NCI-H2081 (cell line): Measurements from ENCODE around the gene NUBPL.
"Not testable (repeated sequence)": the region's sequence is repeated elsewhere in the genome, so short reads cannot be mapped to it uniquely, and the experiment has no call there.

ENCODE experiments used
- DNase-seq, 2 experiments: peaks; one replicate each; lab custom pipeline; 2025; lab: John Stamatoyannopoulos, UW

The NUBPL gene

GRCh38 chr14:31745741-31746140 is 184.5 kb downstream of the NUBPL start:
- no peak for DNase-seq

DNA sequence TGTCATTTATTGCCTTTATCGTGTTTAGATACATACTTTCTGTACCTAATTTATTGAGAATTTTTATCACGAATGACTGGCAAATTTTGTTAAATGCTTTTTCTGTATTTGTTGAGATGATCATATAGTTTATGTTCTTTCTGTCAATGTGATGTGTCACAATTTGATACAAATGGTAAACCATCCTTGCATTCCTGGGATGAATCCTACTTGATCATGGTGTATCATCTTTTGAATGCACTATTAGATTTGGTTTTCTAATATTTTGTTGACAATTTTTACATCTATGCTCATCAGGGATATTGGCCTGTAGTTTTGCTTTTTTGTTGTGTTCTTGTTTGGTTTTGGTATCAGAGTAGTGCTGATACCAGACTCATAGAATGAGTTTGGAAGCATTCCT is 185.1 kb downstream of the NUBPL start:
- DNase-seq = no peak

- no peak for DNase-seq
Observed at GRCh38 chr14:31749275-31749674, 188.1 kb downstream of the NUBPL start.

GRCh38 chr14:31751047-31751446 is 189.8 kb downstream of the NUBPL start:
- not testable (repeated sequence) for DNase-seq

DNA sequence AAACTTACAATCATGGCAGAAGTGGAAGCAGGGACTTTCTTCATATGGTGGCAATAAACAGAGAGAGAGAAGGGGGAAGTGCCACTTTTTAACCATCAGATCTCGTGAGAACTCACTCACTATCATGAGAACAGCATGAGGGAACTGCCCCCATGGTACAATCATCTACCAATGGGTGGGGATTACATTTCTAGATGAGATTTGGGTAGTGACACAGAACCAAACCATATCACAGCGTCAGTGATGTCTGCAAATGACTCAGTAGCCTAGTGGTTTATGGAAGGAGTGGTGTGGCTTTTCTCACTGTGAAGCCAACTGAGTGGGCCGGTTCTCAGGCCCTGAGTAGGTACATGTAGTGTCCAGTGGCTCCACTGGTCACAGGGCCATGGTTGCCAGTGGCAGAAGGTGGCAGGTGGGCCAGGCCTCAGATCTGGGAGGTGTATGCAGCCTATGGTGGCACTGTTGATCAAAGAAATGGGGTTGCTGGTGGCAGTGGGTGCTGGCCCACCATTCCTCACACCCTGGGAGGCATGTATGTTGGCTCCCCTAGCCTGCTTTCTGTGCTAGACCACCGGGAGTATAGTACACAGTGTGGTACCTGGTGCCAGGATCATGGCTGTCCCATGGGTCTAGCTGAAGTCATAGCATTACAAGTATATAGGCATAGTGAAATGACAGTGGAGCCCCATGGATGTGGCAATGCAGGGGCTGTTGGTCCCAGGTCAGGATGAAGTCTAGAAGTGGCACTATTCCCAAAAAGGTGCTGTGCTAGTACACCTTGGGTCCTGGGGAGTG is 191.9 kb downstream of the NUBPL start:
- DNase-seq = no peak

- no peak for DNase-seq
Observed at GRCh38 chr14:31758941-31759340, 197.7 kb downstream of the NUBPL start.

DNA sequence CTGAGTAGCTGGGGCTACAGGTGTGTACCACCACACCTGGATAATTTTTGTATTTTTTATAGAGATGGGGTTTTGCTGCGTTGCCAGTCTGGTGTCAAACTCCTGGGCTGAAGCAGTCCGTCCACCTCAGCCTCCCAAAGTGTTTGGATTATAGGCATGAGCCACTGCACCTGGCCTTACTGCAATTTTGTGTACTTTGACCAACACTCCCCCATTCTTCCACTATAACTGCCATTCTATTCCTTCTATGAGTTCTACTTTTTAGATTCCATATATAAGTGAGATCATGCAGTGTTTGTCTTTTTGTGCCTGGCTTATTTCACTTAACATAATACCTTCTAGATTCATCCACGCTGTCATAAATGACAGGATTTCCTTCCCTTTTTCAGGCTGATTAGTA is 199.1 kb downstream of the NUBPL start:
- no peak for DNase-seq

DNA sequence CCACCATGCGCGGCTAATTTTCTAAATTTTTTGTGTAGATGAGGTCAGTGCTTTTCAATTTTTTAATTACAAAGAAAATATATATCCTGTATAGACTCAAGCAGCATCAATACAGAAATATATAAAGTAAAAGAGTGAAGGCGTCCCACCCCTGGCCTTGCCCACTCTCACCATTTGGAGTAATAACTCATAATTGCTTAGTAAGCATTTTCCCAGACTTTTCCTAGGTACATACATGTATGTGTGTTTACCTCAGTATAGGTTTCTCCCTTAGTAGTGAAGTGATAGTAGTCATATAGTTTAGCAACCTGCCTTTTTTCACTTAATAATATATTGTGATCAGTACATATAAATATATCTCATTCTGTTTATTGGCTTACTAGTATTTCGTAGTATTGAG is 200.1 kb downstream of the NUBPL start:
- no peak for DNase-seq

- no peak for DNase-seq
Observed at GRCh38 chr14:31763041-31763440, 201.8 kb downstream of the NUBPL start.

DNA sequence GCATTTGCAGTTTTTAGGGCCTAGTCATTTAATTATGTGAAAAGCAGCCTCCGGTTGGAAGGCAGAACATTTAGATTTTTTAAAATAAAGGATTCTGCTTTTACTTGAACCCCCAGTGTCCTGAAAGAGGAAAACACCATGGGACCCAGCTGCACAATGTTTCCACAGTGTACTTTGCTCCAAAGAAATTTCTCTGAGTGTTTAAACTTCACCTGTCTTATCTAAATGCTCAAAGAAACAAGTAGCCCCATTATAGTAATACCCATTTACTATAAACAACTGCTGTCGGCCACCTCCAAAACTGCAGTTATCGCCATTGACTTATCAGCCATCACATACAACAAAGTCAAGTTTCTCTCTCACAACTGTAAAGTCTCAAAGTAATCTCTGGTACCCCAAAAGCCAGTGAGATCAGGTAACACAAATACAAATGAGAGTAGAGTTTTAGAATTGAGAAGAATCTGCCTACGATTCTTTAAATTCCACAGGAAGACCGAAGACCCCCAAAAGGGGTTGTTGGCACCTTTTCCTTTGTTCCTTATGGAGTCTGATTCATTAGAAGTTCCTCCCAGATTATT is 205.2 kb downstream of the NUBPL start:
- DNase-seq = no peak

DNA sequence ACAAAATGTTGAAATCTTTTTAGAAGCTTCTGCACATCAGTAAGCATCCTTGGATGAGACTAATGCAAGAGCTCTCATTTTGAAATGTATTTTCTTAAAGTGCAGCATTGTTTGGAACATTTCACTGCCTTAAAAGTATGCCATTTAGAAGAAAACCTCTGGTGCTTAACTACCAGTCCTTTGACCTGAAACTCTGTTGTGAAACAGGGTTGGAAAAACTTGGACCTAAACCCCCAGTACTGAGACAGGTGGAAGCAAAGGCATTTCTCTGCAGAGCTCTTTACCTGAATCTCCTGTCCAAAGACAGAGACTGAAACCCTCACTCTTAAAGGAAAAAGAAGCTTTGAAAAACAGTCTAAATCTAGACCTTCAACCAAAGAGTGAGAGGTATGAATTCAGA is 207.2 kb downstream of the NUBPL start:
- no peak for DNase-seq

DNA sequence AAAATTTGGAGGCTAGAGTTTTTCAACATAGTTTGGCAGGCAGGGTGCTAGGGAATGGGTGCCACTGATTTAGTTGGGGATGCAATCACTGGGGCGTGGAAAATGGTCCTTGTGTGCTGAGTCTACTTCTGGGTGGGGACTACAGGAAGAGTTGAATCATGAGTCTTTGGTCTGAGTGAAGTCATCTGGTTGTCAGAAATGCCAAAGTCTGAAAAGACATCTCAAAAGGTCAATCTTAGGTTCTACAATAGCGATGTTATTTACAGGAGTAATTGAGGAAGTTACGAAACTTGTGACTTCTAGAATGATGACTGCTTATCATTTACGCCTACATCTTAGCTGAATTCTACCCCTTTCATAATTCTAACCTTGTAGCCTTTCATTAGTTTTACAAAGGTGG is 209.1 kb downstream of the NUBPL start:
- no peak for DNase-seq

DNA sequence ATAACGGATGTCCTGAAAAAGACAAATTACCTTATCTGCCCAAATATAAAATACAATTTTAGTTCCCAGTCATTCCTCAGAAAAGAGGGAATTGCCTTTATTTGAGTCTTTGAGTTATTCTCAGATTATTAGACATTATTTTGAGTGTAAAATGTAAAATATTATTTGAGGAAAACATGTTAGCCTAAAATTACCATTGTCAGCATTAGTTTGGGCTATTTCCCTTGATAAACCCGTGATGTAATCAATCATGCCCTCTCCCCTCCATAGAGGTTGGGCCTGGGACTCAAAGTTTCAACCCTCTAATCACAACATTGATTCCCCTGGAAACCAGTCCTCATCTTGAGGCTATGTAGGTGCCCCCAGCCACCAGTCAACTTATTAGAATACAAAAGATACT is 213.4 kb downstream of the NUBPL start:
- DNase-seq = no peak

- DNase-seq = no peak
Observed at GRCh38 chr14:31777312-31777711, 216.1 kb downstream of the NUBPL start.

DNA sequence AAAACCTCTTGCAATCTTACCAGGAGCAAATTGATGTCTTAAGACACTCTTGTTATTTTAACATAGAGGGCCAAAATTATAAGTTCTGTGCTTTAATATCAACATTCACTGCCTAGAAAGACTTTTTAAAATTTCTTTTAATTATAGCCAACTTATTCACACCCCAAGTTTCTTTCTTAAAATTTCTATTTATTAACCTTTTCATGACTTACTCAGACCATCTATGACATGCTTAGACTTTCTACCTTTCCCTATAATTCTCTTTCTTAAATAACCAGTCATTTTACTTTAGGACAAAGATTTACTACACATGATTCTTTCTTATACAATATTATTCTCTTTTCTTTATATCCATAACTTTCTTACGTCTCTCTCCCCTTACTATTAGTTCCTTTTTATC is 220.4 kb downstream of the NUBPL start:
- DNase-seq = peak in 1 of 2 experiments; percentile 2

GRCh38 chr14:31785574-31785973 is 224.4 kb downstream of the NUBPL start:
- peak in 1 of 2 experiments; percentile 18 for DNase-seq

DNA sequence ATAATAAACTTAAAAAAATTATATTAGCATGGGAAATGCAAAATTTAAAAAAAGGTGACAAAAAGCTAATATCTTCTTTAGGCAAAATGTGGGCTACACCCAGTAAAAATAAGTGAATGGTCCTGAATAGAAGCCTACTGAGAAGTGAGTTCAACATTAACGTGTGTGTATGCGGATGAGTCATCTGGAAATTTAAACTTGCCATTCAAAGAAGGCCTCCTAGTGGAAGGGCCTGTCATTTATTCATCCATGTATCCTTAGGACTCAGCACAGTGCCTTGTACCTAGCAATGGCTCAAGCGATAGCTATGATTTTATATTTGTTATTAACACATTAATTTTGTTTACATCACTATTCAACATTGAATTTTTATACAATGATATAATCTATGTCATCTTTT is 226.2 kb downstream of the NUBPL start:
- no peak for DNase-seq

DNA sequence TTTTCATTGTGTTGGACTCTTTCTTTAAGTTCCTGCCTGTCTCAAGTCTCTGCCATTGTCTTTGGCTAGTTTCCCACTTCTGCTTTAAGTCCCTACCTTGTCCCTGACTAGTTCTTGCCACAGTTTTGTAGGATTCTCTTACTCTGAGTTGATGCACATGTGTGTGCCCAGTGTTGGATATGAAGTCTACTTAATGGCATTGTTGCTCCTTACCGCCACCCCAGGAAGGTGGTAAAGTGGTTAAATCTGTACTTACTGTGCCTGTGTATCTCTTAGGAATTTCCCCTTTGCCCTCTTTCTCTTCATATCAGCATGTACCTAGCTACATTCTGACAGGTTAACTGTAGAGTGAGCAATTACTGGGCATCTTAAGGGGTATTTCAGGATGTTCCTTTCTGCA is 227.1 kb downstream of the NUBPL start:
- no peak for DNase-seq

DNA sequence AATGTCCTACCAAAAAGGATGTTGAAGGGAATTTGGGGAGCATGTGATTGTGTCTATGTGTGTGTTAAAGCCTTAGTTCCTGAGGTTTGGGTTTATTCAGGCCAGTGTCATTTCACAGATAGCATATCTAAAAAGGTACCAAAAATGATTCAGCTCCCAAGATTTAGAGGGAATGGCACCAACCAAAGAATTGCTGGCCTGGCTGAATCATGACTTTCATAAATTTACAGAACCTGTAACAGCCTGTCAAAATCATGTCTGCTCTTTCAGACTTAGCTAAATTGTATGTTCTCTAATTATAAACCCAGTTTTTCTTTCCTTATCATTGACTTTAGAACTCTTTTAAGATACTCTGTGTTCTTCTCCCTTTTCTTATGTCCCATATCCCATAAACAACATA is 231.5 kb downstream of the NUBPL start:
- DNase-seq = no peak

- DNase-seq = not testable (repeated sequence)
Observed at GRCh38 chr14:31797946-31798345, 236.7 kb downstream of the NUBPL start.

DNA sequence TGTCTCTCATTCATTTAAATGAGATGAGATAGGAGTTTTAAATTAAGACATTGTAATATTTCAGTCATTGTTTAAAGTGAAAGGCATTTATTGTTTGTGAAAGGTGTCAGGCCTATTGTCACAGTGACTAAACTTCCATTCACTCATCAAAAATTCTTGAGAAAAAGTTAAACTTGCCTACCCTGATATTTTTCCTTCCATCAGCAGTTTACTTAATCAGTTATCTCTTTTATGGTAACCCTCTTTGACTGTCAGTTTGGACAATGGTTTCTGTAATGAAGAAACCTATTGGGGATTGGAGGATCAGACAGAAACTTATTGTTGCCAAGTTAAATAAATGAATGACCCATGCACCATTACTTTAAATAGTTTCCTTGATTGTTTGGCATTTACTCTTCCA is 241.6 kb downstream of the NUBPL start:
- DNase-seq = no peak

DNA sequence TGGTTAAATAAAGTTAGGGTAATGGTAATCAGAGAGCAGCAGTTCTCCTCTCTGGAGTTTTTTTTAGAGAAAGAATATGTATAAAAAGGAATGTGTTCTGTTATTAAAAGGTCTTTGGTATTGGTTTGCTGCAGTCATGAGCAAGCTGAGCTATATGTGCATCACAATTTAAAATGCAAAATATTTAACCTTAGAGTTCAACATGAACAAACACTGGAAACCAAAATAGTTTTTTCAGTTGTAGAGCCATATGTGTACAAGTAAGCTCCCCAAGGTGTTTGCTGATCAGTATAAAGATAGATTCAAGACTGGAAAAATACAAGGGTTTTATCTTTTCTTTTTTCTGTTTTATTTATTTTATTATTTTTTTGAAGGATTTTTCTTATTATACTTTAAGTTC is 245.0 kb downstream of the NUBPL start:
- no peak for DNase-seq

DNA sequence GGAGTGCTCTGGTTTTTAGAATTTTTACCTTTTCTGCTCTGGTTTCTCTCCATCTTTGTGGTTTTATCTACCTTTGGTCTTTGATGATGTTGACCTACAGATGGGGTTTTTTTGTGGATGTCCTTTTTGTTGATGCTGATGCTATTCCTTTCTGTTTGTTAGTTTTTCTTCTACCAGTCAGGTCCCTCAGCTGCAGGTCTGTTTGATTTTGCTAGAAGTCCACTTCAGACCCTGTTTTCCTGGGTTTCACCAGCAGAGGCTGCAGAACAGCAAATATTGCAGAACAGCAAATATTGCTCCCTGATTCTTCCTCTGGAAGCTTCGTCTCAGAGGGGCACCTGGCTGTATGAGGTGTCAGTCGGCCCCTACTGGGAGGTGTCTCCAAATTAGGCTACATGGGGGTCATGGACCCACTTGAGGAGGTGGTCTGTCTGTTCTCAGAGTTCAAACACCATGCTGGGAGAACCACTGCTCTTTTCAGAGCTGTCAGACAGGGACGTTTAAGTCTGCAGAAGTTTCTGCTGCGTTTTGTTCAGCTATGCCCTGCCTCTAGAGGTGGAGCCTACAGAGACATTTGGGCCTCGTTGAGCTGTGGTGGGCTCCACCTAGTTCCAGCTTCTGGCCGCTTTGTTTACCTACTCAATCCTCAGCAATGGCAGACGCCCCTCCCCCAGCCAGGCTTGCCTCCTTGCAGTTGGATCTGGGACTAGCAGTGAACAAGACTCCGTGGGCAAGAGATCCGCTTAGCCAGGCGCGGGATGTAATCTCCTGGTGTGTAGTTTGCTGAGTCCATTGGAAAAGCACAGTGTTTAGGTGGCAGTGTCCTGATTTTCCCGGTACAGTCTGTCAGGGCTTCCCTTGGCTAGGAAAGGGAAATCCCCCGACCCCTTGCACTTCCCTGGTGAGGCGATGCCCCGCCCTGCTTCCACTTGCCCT is 250.8 kb downstream of the NUBPL start:
- DNase-seq = not testable (repeated sequence)
